Measurements from ENCODE around the gene MACROD2. TPM values are rescaled to one million over a fixed set of nuclear protein-coding genes. Genes with fewer than 3 reads are reported as not detected.

Gene MACROD2
- total RNA-seq, 4 donors from 2014 or later: 4.6 to 33.0 (median 8.3) TPM

DNA sequence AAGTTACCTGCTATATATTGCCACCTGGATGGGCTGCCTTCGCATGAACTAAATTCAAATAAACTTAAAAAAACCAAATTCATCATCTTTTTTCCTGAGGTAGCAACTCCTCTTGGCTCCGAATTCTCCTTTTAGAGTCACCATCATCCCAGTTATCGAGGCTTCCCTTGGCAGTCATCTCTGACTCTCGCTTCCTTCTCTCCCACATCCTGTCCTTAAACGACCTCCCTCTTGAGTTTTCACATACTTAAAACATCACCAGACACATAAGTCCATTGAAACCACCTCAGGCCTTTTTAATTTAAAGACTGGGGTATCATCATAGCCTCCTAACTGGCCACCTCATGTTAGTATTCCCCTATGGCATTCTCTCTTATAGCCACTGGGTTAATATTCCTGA, 638.2 kb downstream of the MACROD2 start:
- H3K27ac ChIP-seq: no peak overlapping the region
- DNase-seq: no peak
- H3K36me3 ChIP-seq: no peaks in the 10 kb centered on the region
- in situ Hi-C loops (cut with MboI; ENCODE audit: low pct_ligation_motif_present in 1 of 4, low pct_unique_long_range_greater_than_20kb in 1 of 4, low sequenced_read_pairs in 3 of 4): no loop called here
- H3K4me1 ChIP-seq: peaks cover 0 to 3% (median 0%) of the 10 kb centered on the region in 4 donors
- no peak overlapping the region for H3K4me3 ChIP-seq
- no peak for TF ChIP-seq EP300 (IDR thresholded peaks at IDR 0.05; ENCODE audit: low read depth)
- TF ChIP-seq, protein P1, sequence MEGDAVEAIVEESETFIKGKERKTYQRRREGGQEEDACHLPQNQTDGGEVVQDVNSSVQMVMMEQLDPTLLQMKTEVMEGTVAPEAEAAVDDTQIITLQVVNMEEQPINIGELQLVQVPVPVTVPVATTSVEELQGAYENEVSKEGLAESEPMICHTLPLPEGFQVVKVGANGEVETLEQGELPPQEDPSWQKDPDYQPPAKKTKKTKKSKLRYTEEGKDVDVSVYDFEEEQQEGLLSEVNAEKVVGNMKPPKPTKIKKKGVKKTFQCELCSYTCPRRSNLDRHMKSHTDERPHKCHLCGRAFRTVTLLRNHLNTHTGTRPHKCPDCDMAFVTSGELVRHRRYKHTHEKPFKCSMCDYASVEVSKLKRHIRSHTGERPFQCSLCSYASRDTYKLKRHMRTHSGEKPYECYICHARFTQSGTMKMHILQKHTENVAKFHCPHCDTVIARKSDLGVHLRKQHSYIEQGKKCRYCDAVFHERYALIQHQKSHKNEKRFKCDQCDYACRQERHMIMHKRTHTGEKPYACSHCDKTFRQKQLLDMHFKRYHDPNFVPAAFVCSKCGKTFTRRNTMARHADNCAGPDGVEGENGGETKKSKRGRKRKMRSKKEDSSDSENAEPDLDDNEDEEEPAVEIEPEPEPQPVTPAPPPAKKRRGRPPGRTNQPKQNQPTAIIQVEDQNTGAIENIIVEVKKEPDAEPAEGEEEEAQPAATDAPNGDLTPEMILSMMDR (IDR thresholded peaks at IDR 0.05): no peak
- WGBS, 2 donors (ENCODE audit: low coverage in 1 of 2): 70 to 75% methylated on average over 5 of the region's 5 CpGs
- intact Hi-C loops (cut with DNase I; ENCODE audit: low total_unique reads): no loop called here
- no peaks in the 10 kb centered on the region for H3K9me3 ChIP-seq
- no peaks in the 10 kb centered on the region for H3K27me3 ChIP-seq

DNA sequence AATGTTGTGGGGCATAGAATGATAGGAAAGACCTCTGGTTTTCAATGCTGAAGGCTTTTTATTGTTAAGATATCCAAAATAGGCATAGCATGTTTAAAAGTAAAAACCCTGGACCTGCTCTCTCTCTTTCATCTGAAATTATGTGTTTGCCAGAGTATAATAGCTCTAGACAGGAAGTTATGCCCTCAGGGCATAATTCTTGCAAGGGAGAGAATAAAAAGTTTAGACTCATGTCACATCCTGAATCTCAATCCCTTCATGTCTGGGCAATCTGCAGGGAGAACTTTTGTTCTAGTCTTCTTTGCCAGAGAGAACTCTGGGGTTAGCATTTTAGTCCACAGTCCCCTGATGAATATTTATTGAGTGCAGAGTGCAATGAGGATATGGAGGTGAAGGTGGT, 639.3 kb downstream of the MACROD2 start:
- intact Hi-C loops (cut with DNase I; ENCODE audit: low total_unique reads): no loop called here
- DNase-seq: no peak
- H3K27ac ChIP-seq: no peak overlapping the region
- H3K9me3 ChIP-seq: no peaks in the 10 kb centered on the region
- no peak overlapping the region for H3K4me3 ChIP-seq
- in situ Hi-C loops (cut with MboI; ENCODE audit: low pct_ligation_motif_present in 1 of 4, low pct_unique_long_range_greater_than_20kb in 1 of 4, low sequenced_read_pairs in 3 of 4): no loop called here
- peaks cover 0 to 3% (median 0%) of the 10 kb centered on the region in 4 donors for H3K4me1 ChIP-seq
- H3K36me3 ChIP-seq: no peaks in the 10 kb centered on the region
- TF ChIP-seq, protein P1 (IDR thresholded peaks at IDR 0.05): no peak
- TF ChIP-seq EP300 (IDR thresholded peaks at IDR 0.05; ENCODE audit: low read depth) (no peak), POLR2AphosphoS5 (IDR thresholded peaks at IDR 0.05) (no peak), POLR2A (IDR thresholded peaks at IDR 0.05) (no peak)
- H3K27me3 ChIP-seq: no peaks in the 10 kb centered on the region

DNA sequence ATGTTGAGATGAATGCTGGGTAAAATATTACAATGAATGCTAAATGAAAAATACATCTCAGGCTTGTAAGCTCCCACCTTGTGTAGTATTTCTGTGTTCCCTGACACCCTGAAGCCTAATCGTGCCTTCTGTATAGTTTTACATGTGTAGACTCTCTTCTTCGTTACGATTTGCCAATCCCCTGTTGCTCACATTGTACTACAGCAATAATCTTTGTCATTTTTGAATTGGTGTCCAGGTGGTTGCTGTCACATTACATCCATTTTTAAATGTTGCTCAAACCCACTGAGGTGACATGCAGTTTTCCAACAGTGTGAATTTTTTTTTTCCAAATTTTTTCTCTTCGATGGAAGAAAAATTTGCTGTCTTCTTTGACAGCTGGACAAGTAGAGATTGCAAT, 642.1 kb downstream of the MACROD2 start:
- TF ChIP-seq POLR2AphosphoS5 (IDR thresholded peaks at IDR 0.05) (no peak), POLR2A (IDR thresholded peaks at IDR 0.05) (no peak), EP300 (IDR thresholded peaks at IDR 0.05; ENCODE audit: low read depth) (no peak)
- TF ChIP-seq, protein P1 (IDR thresholded peaks at IDR 0.05): no peak
- Histone ChIP-seq H3K27ac (no peak overlapping the region), H3K27me3 (no peaks in the 10 kb centered on the region), H3K36me3 (no peaks in the 10 kb centered on the region), H3K9me3 (peaks cover 8 to 13% of the 10 kb centered on the region in 2 donors), H3K4me3 (no peak overlapping the region), H3K4me1 (no peaks in the 10 kb centered on the region)
- 80 to 84% methylated on average over 4 of the region's 4 CpGs for WGBS, 2 donors (ENCODE audit: low coverage in 1 of 2)
- intact Hi-C loops (cut with DNase I; ENCODE audit: low total_unique reads) (no loop called here), in situ Hi-C loops (cut with MboI; ENCODE audit: low pct_ligation_motif_present in 1 of 4, low pct_unique_long_range_greater_than_20kb in 1 of 4, low sequenced_read_pairs in 3 of 4) (no loop called here)
- no peak for DNase-seq

DNA sequence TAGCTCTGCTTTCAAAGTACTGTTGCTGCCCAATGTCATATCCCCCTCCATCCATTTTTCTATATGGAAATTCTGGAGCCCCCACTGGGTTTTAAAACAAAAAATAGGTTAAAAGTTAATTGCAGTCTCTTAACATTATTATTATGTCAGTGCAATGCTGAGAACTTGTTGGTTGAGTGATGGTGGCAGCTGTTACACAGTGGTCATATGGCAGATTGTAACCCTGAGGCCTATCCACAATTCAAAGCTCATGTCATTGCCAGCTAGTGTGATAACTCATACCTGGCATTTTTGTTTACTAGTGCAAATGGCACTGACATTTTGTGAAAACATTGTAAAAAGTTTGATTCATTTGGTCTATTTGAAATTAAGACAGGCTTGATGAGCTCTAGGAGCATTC, 647.8 kb downstream of the MACROD2 start:
- Histone ChIP-seq H3K27ac (no peak overlapping the region), H3K27me3 (no peaks in the 10 kb centered on the region), H3K9me3 (peaks cover 8 to 13% of the 10 kb centered on the region in 2 donors), H3K4me1 (no peaks in the 10 kb centered on the region), H3K4me3 (no peak overlapping the region), H3K36me3 (no peaks in the 10 kb centered on the region)
- DNase-seq: no peak
- TF ChIP-seq EP300 (IDR thresholded peaks at IDR 0.05; ENCODE audit: low read depth) (no peak), POLR2A (IDR thresholded peaks at IDR 0.05) (no peak), POLR2AphosphoS5 (IDR thresholded peaks at IDR 0.05) (no peak)
- TF ChIP-seq, protein P1 (IDR thresholded peaks at IDR 0.05): no peak
- in situ Hi-C loops (cut with MboI; ENCODE audit: low pct_ligation_motif_present in 1 of 4, low pct_unique_long_range_greater_than_20kb in 1 of 4, low sequenced_read_pairs in 3 of 4): no loop called here
- intact Hi-C loops (cut with DNase I; ENCODE audit: low total_unique reads): no loop called here
